C4-2B (cell line): ENCODE results near the gene MYLK.

Experiments
- H3K27ac ChIP-seq: fragments of 450-650 bp; 2 replicates; pipeline ENCODE4 v1.5.1; 2017
- CTCF ChIP-seq: fragments of 450-650 bp; conservative IDR thresholded peaks from 2 replicates; pipeline ENCODE4 v1.5.1; 2017; ENCODE audit warnings: mild to moderate bottlenecking
- ZFX ChIP-seq: fragments of 450-650 bp; IDR thresholded peaks from 2 replicates; pipeline ENCODE4 v1.6.1; 2017

The MYLK gene

GRCh38 chr3:123821920-123822319 is 62.2 kb downstream of the MYLK start:
- no peak overlapping the region for H3K27ac ChIP-seq
- TF ChIP-seq CTCF (no peak), ZFX (no peak)

GRCh38 chr3:123819949-123820348 is 64.2 kb downstream of the MYLK start:
- H3K27ac ChIP-seq = no peak overlapping the region
- no peak for TF ChIP-seq ZFX
- TF ChIP-seq CTCF = no peak

- no peak overlapping the region for H3K27ac ChIP-seq
- TF ChIP-seq CTCF = no peak
- no peak for TF ChIP-seq ZFX
Measured at GRCh38 chr3:123818921-123819429, 65.2 kb downstream of the MYLK start.

GRCh38 chr3:123818324-123818920 is 65.7 kb downstream of the MYLK start:
- no peak overlapping the region for H3K27ac ChIP-seq
- no peak for TF ChIP-seq ZFX
- TF ChIP-seq CTCF = no peak

GRCh38 chr3:123817413-123817812 is 66.7 kb downstream of the MYLK start:
- TF ChIP-seq ZFX = no peak
- no peak for TF ChIP-seq CTCF
- no peak overlapping the region for H3K27ac ChIP-seq

- H3K27ac ChIP-seq = no peak overlapping the region
- TF ChIP-seq ZFX = no peak
- no peak for TF ChIP-seq CTCF
Measured at GRCh38 chr3:123816673-123817207, 67.4 kb downstream of the MYLK start.

GRCh38 chr3:123815981-123816380 is 68.2 kb downstream of the MYLK start:
- no peak for TF ChIP-seq ZFX
- TF ChIP-seq CTCF = no peak
- no peak overlapping the region for H3K27ac ChIP-seq
